ENCODE measurements around the gene NAA60. TPM values are rescaled to one million over a fixed set of nuclear protein-coding genes. Genes with fewer than 3 reads are reported as not detected.

NAA60 gene
- total RNA-seq, 2 experiments from 2014 or later = 24.6 TPM

DNA sequence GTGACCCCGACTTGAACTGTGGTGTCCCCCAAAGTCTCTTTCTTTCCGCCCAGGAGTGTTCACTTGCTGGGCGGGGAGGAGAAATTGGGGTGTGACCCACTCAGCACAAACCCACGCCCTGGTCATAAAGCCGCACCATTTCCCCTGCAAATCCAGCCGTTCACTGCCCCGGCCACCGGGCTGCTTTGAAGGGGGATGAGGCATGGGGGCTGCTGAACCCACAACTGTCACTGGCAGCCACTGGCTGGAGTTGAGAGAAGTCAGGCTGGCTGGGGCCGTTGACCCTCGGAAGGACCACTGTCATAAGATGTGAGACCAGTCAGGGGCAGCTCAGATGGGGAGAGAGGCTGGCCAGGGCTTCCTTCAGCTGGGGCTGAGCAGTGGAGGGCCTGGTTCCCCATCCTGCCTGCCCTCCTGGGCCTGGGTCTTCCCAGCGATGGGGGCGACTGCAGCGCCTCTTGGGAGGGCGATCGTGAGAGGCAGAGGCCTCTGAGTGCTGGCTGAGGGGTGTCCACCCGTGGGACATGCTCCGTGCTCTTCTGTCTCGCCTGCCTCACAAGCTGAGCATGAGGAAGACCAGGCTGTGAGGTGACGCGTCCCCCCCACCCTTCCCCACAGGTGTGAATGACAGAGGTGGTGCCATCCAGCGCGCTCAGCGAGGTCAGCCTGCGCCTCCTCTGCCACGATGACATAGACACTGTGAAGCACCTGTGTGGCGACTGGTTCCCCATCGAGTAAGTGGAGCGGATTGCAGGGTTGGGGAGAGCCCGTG lies 32.3 kb downstream of the NAA60 start:
- no peak for TF ChIP-seq CTCF (IDR thresholded peaks at IDR 0.05)
- intact Hi-C loops (cut with micrococcal nuclease) = no loop called here
- Mint-ChIP-seq H3K36me3 (ENCODE audit: low read depth) (peaks cover 25% of the 10 kb centered on the region), H3K27ac (no peak overlapping the region), H3K4me3 (no peak overlapping the region), H3K4me1 (ENCODE audit: low read depth) (peaks cover 28% of the 10 kb centered on the region), H3K9me3 (no peaks in the 10 kb centered on the region), H3K27me3 (no peaks in the 10 kb centered on the region)
- ATAC-seq = no peak
- DNase-seq = no peak
- POLR2A ChIA-PET = no interaction called here
- CTCF ChIA-PET = no interaction called here

DNA sequence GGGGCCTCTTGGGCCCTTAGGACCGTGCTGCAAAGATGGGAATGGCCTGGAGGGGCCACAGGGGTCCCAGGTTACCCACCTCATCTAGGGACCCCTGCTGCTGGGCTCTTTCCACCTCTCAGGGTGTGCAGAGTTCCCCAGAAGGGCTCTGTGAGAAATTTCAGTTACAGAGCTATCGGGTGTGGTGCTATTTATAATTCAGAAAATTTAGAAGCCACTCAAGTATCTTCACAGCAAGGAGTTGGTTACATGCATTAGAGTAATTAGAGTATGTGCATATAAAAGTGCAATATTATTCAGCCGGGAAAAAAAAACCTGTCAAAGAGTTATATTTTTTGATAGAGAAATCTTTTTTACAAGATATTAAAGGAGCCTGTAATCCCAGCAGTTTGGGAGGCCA lies 32.9 kb downstream of the NAA60 start:
- ChIA-PET CTCF (no interaction called here), POLR2A (no interaction called here)
- ATAC-seq (no peak), DNase-seq (no peak)
- peaks cover 27% of the 10 kb centered on the region for H3K4me1 Mint-ChIP-seq (ENCODE audit: low read depth)
- TF ChIP-seq CTCF (IDR thresholded peaks at IDR 0.05) = no peak
- no peaks in the 10 kb centered on the region for H3K9me3 Mint-ChIP-seq
- H3K27ac Mint-ChIP-seq = no peak overlapping the region
- peaks cover 22% of the 10 kb centered on the region for H3K36me3 Mint-ChIP-seq (ENCODE audit: low read depth)
- H3K27me3 Mint-ChIP-seq = no peaks in the 10 kb centered on the region
- intact Hi-C loops (cut with micrococcal nuclease) = no loop called here
- H3K4me3 Mint-ChIP-seq = no peak overlapping the region

DNA sequence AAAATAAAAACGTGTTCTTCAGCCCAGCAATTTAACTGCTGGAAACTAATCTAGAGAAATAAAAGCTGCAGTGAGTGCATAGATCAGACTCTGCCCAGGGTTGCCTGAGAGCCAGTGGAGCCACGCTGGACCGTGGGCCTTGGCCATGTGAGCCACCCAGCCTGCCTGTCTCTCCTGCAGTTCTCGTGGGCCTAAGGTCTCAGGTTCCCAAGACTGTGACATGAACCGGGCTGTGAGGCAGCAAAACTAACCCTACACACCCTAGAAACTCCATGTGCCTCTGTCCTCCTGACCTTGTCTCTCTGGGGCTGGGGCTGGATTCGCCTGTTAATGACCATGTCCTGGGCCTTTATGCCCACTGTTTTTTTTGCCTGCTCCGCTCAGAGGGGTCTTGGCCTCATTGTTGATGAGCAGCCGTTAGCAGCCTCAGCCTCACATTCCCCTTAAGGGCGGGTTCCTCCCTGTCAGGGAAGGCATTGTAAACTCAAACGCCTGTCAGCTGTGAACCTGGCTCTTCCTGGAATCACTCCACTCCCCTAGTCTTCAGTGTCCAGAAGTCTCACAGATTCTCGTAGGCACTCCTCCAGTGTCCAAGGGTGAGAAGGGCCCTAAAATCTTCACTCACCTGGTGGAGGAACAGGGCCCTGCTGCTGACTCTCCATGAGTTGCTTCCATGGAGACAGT lies 34.9 kb downstream of the NAA60 start:
- ChIA-PET POLR2A (no interaction called here), CTCF (no interaction called here)
- H3K36me3 Mint-ChIP-seq (ENCODE audit: low read depth) = peaks cover 27% of the 10 kb centered on the region
- no peak for TF ChIP-seq CTCF (IDR thresholded peaks at IDR 0.05)
- DNase-seq (no peak), ATAC-seq (no peak)
- peak overlapping the region; percentile 34 for H3K27ac Mint-ChIP-seq
- H3K4me1 Mint-ChIP-seq (ENCODE audit: low read depth) = peaks cover 18% of the 10 kb centered on the region
- no peak overlapping the region for H3K4me3 Mint-ChIP-seq
- no peaks in the 10 kb centered on the region for H3K9me3 Mint-ChIP-seq
- intact Hi-C loops (cut with micrococcal nuclease) = no loop called here
- H3K27me3 Mint-ChIP-seq = no peaks in the 10 kb centered on the region

DNA sequence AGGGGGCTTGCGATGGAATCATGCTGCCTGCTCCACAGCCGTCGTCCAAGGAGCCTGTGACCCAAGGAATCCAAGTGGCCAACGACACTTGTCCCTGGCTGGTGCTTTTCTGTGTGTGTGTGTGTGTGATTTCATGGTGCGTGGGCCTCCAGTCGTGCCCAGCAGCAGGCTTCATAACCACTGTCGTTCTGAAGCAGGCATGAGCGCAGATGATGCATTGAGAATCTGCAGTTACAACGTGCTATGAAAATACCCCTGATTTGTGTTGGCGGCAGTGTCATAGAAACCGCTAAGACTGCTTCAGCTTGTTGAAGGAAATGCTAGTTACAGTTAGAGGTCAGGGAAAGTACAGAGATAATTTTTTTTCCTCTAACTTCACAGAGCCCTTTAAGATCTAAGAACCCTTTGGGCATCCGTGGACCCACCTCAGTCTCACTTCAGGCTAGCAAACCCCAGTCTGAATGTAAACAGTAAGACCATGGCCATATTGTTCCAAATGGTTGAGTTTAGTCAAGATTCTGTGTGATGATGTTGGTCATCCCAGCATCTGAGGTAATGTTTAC lies 36.3 kb downstream of the NAA60 start:
- no peak for TF ChIP-seq CTCF (IDR thresholded peaks at IDR 0.05)

More for the DNA sequence above, 36.3 kb downstream of the NAA60 start:
- peak; percentile 55 for DNase-seq
- intact Hi-C loops (cut with micrococcal nuclease) = no loop called here
- ChIA-PET CTCF (no interaction called here), POLR2A (interaction anchor here (0.5 kb wide), 1 partner anchor 18 kb away, joined by 3 read pairs; no protein-coding TSS in a partner anchor)
- peak overlapping the region; percentile 82 for H3K27ac Mint-ChIP-seq
- H3K36me3 Mint-ChIP-seq (ENCODE audit: low read depth) = peaks cover 28% of the 10 kb centered on the region
- H3K4me3 Mint-ChIP-seq = no peak overlapping the region
- ATAC-seq = peak; percentile 80
- no peaks in the 10 kb centered on the region for H3K27me3 Mint-ChIP-seq
- H3K4me1 Mint-ChIP-seq (ENCODE audit: low read depth) = peaks cover 17% of the 10 kb centered on the region
- no peaks in the 10 kb centered on the region for H3K9me3 Mint-ChIP-seq
